Measurements from ENCODE around the gene P3R3URF.
A peak's percentile ranks its signal among the peaks of the same experiment; 100 is the strongest.

The P3R3URF gene

DNA sequence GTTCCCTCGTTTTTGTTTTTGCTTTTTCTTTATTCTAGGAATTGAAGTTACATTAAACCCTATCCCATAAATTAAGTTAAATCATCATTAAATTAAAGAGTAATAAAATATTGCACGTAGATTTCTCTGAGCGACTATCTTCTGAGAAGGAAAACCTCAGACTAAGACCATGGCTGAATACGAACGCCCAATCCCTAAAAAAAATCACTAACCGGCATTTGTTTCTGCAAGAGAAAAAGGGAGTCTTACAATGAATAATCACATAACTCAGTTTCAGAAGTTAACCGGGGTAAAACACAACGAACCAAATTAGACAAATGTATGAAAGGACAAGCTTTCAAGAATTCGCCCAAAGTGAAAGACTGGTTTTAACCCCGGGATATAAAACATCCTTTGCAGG is 45.2 kb downstream of the P3R3URF start:
- peak; percentile 66 for DNase-seq

DNA sequence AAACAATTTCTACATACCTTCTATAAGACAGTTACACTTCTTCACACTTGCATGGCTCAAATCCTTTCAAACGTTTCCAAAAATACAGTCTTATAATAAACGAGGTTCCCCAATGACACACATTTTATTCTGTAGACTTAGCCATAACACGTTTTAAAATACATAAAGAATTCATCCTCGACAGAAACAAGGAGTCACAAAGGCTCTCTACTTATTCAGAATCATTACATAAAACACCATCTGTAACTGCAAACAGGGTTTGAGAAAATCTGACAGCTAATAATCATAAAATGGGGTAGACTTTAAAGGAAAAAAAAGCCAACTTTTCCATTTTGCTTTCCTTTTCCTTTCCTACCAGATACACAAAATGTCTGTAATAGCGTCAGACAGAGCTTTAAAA is 45.7 kb downstream of the P3R3URF start:
- peak; percentile 56 for DNase-seq

DNA sequence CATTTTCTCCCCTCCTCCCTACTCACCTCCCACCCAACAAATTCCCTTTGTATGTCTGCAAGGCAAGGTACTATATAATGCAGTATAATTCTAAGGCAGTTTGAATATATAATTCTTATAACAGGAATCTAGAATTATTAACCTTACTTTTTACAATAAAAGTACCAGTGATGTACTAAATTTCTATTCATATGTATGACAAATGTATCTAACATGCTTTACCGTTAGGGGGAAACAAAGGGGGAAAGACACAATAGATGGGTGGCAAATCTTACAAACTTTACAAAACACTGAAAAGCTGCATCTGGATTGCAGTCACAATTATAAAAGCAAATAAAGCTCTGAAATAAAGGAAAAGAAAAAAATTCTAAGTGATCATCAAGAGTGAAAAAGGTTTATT is 46.2 kb downstream of the P3R3URF start:
- DNase-seq: peak; percentile 56

DNA sequence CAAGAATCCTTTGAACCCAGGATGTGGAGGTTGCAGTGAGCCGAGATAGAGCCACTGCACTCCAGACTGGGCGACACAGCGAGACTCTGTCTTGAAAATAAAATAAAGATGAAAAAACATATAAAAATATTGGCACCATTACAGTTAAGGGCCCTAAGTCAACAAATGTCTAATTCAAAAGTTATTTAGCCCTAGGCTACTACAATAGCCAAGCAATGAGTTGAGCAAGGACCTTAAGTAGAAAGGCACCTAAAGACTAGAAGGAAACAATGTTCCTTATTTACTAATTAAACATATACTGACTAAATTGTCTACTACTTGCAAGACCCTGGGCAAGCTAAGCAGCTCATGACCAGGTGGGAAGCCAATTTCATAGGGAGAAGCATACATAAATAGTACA is 47.9 kb downstream of the P3R3URF start:
- DNase-seq: no peak

Measured in DMS79 treated with DMSO at 0.1 percent for 48 hours (cell line).